Activated CD4-positive, alpha-beta T cell treated with anti-CD3 and anti-CD28 coated beads for 1 hour (primary cell): Measurements from ENCODE around the gene P3H3.

Experiments
- DNase-seq: peaks from one replicate; pipeline ENCODE4 v3.0.0-alpha.2; 2020

The P3H3 gene

GRCh38 chr12:6827982-6828780 is at the start of gene P3H3:
TSS of gene P3H3 (plus strand) at chr12:6828407. CDS start at chr12:6828441, 34 bp downstream.
- no peak for DNase-seq

GRCh38 chr12:6778574-6779550 is 49.3 kb upstream of the P3H3 start:
- peak; percentile 78 for DNase-seq

- no peak for DNase-seq
These were observed 48.3 kb upstream of the P3H3 start for GRCh38 chr12:6779708-6780432.

GRCh38 chr12:6780573-6780972 is 47.6 kb upstream of the P3H3 start:
- no peak for DNase-seq

GRCh38 chr12:6782119-6782518 is 46.1 kb upstream of the P3H3 start:
- no peak for DNase-seq

- DNase-seq: no peak
These were observed 45.2 kb upstream of the P3H3 start for GRCh38 chr12:6782850-6783566.

- DNase-seq: no peak
These were observed 44.4 kb upstream of the P3H3 start for GRCh38 chr12:6783828-6784227.

- no peak for DNase-seq
These were observed 43.9 kb upstream of the P3H3 start for GRCh38 chr12:6784296-6784695.

GRCh38 chr12:6784761-6785160 is 43.4 kb upstream of the P3H3 start:
- no peak for DNase-seq

GRCh38 chr12:6786416-6787094 is 41.7 kb upstream of the P3H3 start:
- no peak for DNase-seq

- DNase-seq: no peak
These were observed 40.9 kb upstream of the P3H3 start for GRCh38 chr12:6787309-6787708.

- DNase-seq: peak; percentile 58
These were observed 39.0 kb upstream of the P3H3 start, which contains the start of gene CD4 for GRCh38 chr12:6788972-6789924. TSS of gene CD4 (plus strand) at chr12:6789528. CDS start at chr12:6800139, 10,611 bp downstream.

GRCh38 chr12:6790496-6791150 is 37.6 kb upstream of the P3H3 start:
- no peak for DNase-seq

GRCh38 chr12:6791931-6792520 is 36.2 kb upstream of the P3H3 start:
- no peak for DNase-seq

GRCh38 chr12:6792522-6793201 is 35.5 kb upstream of the P3H3 start:
- no peak for DNase-seq

- DNase-seq: no peak
These were observed 33.1 kb upstream of the P3H3 start for GRCh38 chr12:6795088-6795487.

- no peak for DNase-seq
These were observed 31.6 kb upstream of the P3H3 start for GRCh38 chr12:6796576-6796975.

- no peak for DNase-seq
These were observed 29.1 kb upstream of the P3H3 start for GRCh38 chr12:6799147-6799546.

GRCh38 chr12:6807170-6807569 is 21.0 kb upstream of the P3H3 start:
- DNase-seq: no peak
